HepG2 (cell line): ENCODE results near the gene CMIP. TPM values are rescaled to one million over a fixed set of nuclear protein-coding genes. Genes with fewer than 3 reads are reported as not detected.

Experiments used
- BCLAF1 ChIP-seq: fragments of 450-650 bp; IDR thresholded peaks from 2 replicates; pipeline ENCODE4 v1.6.1; 2017; ENCODE audit warnings: mild to moderate bottlenecking
- HES4 ChIP-seq: sonication (generic); formaldehyde crosslinking; IDR thresholded peaks from 2 replicates; pipeline ENCODE4 v1.9.0; 2021; ENCODE audit warnings: mild to moderate bottlenecking, missing genetic modification reagents, borderline replicate concordance
- HMG20A ChIP-seq: IDR thresholded peaks from 2 replicates; pipeline ENCODE4 v1.6.1; 2016; ENCODE audit warnings: borderline replicate concordance
- KMT2A ChIP-seq: sonication (generic); formaldehyde crosslinking; IDR thresholded peaks from 2 replicates; pipeline ENCODE4 v1.4.0; 2020; ENCODE audit warnings: missing genetic modification reagents
- NFKBIZ ChIP-seq: IDR thresholded peaks from 2 replicates; pipeline ENCODE4 v1.6.1; 2018; ENCODE audit warnings: missing genetic modification reagents, missing compliant biosample characterization
- STAG1 ChIP-seq: sonication (generic); formaldehyde crosslinking; IDR thresholded peaks from 2 replicates; pipeline ENCODE4 v1.4.0; 2020; ENCODE audit warnings: missing genetic modification reagents
- ZBTB14 ChIP-seq: sonication (generic); formaldehyde crosslinking; IDR thresholded peaks from 2 replicates; pipeline ENCODE4 v1.4.0; 2020; ENCODE audit warnings: missing genetic modification reagents
- ZNF235 ChIP-seq: sonication (generic); formaldehyde crosslinking; IDR thresholded peaks from 2 replicates; pipeline ENCODE4 v1.8.1; 2023; ENCODE audit warnings: mild to moderate bottlenecking, missing genetic modification reagents, borderline replicate concordance
- ZNF841 ChIP-seq: sonication (generic); formaldehyde crosslinking; IDR thresholded peaks from 2 replicates; pipeline ENCODE4 v1.8.1; 2023; ENCODE audit warnings: missing genetic modification reagents, borderline replicate concordance
- polyA plus RNA-seq, 8 experiments: library from polyadenylated mRNA; depleted of rRNA in 3 of 8; stranded (reverse) in 7 of 8; unstranded in 1 of 8; fragments of >200 nt; fragmentation: Illumina TruSeq in 4 of 8; extraction: Trizol in 4 of 8; gene quantifications; 2 replicates each; pipeline versions ENCODE4 v1.2.1 to v1.2.3, GENCODE V29; 2011 to 2016; ENCODE audit warnings: low read depth in 4 of 8, missing spikeins in 1 of 8, mixed read lengths in 1 of 8; ENCODE audit not compliant: insufficient read depth in 1 of 8
- total RNA-seq, 5 experiments: library from RNA; depleted of rRNA; stranded (reverse); fragments of >200 nt; fragmentation: Illumina TruSeq; extraction: Trizol; gene quantifications; 2 replicates each; pipeline ENCODE4 v1.2.3, GENCODE V29; 2016; ENCODE audit warnings: low read depth in 1 of 5
- TF ChIP-seq, protein P1 (sequence below): sonication (generic); formaldehyde crosslinking; IDR thresholded peaks from 2 replicates; pipeline ENCODE4 v1.4.0; 2020; ENCODE audit warnings: missing genetic modification reagents, borderline replicate concordance
- TF ChIP-seq, protein P2 (sequence below): sonication (generic); formaldehyde crosslinking; IDR thresholded peaks from 2 replicates; pipeline ENCODE4 v1.8.0; 2022; ENCODE audit warnings: mild to moderate bottlenecking, missing genetic modification reagents
- TF ChIP-seq, protein P3 (sequence below): sonication (generic); formaldehyde crosslinking; IDR thresholded peaks from 2 replicates; pipeline ENCODE4 v1.5.0; 2020; ENCODE audit warnings: missing genetic modification reagents
- TF ChIP-seq, protein P4 (sequence below), 2 experiments: sonication (generic) in 1 of 2; formaldehyde crosslinking in 1 of 2; IDR thresholded peaks; 2 replicates each; pipeline versions ENCODE4 v1.6.1 to v1.9.0; 2014 to 2022; ENCODE audit warnings: antibody characterized with exemption in 1 of 2, borderline replicate concordance in 1 of 2, inconsistent platforms in 1 of 2, low read depth in 1 of 2, missing genetic modification reagents in 1 of 2

CMIP gene
- total and polyA plus RNA-seq, 2 of the 13 experiments (the other 11 are each of a cell fraction or from before 2014, with no cell fraction given), result 10.9 to 18.1 TPM

DNA sequence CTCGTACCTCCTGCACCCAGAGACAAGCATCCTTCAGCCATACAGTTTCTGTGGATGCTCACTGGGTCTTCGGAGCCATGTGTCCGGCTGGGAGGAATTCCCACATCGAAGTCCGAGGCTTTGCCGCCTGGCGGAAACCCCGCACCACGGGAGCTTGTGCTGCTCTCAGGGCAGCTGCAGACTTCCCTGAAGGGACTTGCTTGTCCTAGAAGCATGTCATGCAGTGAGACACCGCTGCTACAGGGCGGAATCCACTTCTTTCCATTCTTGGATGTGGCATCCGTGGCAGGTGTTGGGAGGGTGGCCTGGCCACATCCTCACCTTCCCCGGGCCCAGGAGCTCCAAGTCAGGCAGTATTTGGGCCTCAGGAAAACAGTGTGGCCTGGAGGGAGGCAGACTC lies 122.5 kb downstream of the CMIP start (continued):
- TF ChIP-seq ZNF841 (CRISPR knock-in tag) (no peak), STAG1 (no peak), HES4 (CRISPR knock-in tag) (no peak), ZNF235 (CRISPR knock-in tag) (no peak), NFKBIZ (CRISPR knock-in tag) (no peak), BCLAF1 (no peak), ZBTB14 (CRISPR knock-in tag) (no peak), HMG20A (CRISPR knock-in tag) (no peak), KMT2A (CRISPR knock-in tag) (no peak)
- TF ChIP-seq, protein P1, sequence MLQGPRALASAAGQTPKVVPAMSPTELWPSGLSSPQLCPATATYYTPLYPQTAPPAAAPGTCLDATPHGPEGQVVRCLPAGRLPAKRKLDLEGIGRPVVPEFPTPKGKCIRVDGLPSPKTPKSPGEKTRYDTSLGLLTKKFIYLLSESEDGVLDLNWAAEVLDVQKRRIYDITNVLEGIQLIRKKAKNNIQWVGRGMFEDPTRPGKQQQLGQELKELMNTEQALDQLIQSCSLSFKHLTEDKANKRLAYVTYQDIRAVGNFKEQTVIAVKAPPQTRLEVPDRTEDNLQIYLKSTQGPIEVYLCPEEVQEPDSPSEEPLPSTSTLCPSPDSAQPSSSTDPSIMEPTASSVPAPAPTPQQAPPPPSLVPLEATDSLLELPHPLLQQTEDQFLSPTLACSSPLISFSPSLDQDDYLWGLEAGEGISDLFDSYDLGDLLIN (CRISPR knock-in tag), result no peak
- TF ChIP-seq, protein P2, sequence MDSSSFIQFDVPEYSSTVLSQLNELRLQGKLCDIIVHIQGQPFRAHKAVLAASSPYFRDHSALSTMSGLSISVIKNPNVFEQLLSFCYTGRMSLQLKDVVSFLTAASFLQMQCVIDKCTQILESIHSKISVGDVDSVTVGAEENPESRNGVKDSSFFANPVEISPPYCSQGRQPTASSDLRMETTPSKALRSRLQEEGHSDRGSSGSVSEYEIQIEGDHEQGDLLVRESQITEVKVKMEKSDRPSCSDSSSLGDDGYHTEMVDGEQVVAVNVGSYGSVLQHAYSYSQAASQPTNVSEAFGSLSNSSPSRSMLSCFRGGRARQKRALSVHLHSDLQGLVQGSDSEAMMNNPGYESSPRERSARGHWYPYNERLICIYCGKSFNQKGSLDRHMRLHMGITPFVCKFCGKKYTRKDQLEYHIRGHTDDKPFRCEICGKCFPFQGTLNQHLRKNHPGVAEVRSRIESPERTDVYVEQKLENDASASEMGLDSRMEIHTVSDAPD (CRISPR knock-in tag), result no peak
- TF ChIP-seq, protein P3, sequence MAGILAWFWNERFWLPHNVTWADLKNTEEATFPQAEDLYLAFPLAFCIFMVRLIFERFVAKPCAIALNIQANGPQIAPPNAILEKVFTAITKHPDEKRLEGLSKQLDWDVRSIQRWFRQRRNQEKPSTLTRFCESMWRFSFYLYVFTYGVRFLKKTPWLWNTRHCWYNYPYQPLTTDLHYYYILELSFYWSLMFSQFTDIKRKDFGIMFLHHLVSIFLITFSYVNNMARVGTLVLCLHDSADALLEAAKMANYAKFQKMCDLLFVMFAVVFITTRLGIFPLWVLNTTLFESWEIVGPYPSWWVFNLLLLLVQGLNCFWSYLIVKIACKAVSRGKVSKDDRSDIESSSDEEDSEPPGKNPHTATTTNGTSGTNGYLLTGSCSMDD, result no peak
- TF ChIP-seq, protein P4, sequence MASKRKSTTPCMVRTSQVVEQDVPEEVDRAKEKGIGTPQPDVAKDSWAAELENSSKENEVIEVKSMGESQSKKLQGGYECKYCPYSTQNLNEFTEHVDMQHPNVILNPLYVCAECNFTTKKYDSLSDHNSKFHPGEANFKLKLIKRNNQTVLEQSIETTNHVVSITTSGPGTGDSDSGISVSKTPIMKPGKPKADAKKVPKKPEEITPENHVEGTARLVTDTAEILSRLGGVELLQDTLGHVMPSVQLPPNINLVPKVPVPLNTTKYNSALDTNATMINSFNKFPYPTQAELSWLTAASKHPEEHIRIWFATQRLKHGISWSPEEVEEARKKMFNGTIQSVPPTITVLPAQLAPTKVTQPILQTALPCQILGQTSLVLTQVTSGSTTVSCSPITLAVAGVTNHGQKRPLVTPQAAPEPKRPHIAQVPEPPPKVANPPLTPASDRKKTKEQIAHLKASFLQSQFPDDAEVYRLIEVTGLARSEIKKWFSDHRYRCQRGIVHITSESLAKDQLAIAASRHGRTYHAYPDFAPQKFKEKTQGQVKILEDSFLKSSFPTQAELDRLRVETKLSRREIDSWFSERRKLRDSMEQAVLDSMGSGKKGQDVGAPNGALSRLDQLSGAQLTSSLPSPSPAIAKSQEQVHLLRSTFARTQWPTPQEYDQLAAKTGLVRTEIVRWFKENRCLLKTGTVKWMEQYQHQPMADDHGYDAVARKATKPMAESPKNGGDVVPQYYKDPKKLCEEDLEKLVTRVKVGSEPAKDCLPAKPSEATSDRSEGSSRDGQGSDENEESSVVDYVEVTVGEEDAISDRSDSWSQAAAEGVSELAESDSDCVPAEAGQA (IDR thresholded peaks at IDR 0.05; ENCODE audit: low read depth), result no peak
- TF ChIP-seq, protein P4 (CRISPR knock-in tag; IDR thresholded peaks at IDR 0.05; ENCODE audit: borderline replicate concordance), result no peak
